AG04450 (cell line): ENCODE results near the gene CR1L. TPM values are rescaled to one million over a fixed set of nuclear protein-coding genes. Genes with fewer than 3 reads are reported as not detected.
A peak's percentile ranks its signal among the peaks of the same experiment; 100 is the strongest.

Experiments
- CTCF ChIA-PET: fragments of 300-600, 350-600 bp; formaldehyde crosslinking; extraction: SDS; loops from one replicate; lab custom pipeline; 2022; ENCODE audit warnings: antibody characterized with exemption, inconsistent platforms; lab: Charles Lee
- POLR2A ChIA-PET: fragments of 350-600 bp; formaldehyde crosslinking; extraction: SDS; loops from one replicate; lab custom pipeline; 2021; ENCODE audit warnings: antibody characterized with exemption, inconsistent platforms; lab: Yijun Ruan, JAX
- DNase-seq: peaks from one replicate; pipeline ENCODE4 v3.0.0-alpha.2; 2011; ENCODE audit warnings: low read depth, low spot score
- H3K27ac ChIP-seq: one replicate; pipeline ENCODE4 v1.5.1; 2012; ENCODE audit warnings: low read depth, low read length, control low read depth
- H3K27me3 ChIP-seq: one replicate; pipeline ENCODE4 v1.6.0; 2012; ENCODE audit warnings: low read length; ENCODE audit not compliant: control insufficient read depth, insufficient read depth
- H3K4me3 ChIP-seq: 2 replicates; pipeline ENCODE4 v1.5.1; 2011; ENCODE audit warnings: mild to moderate bottlenecking, low read depth, low read length, control low read depth
- H3K9me3 ChIP-seq: 2 replicates; pipeline ENCODE4 v1.5.1; 2012; ENCODE audit warnings: low read length; ENCODE audit not compliant: control insufficient read depth, insufficient read depth
- CTCF ChIP-seq: IDR thresholded peaks from 2 replicates; pipeline ENCODE4 v1.5.1; 2011; ENCODE audit warnings: low read depth, low read length, control low read depth, inconsistent platforms
- polyA minus RNA-seq: library from RNA; depleted of rRNA, polyadenylated mRNA; stranded (reverse); fragments of >200 nt; gene quantifications from 2 replicates; pipeline ENCODE4 v1.2.3, GENCODE V29; 2011; rRNA and poly(A)+ RNA removed
- polyA plus RNA-seq: library from polyadenylated mRNA; depleted of rRNA; stranded (reverse); fragments of >200 nt; gene quantifications from 2 replicates; pipeline ENCODE4 v1.2.3, GENCODE V29; 2011; rRNA removed

Gene CR1L
- not detected in 2 replicates for polyA plus RNA-seq
- polyA minus RNA-seq: not detected in 2 replicates

GRCh38 chr1:207644852-207645634 is at the start of gene CR1L:
CR1L (plus strand) TSS chr1:207645133; CDS start chr1:207645234, 101 bp downstream.
- H3K4me3 ChIP-seq: peak within 1 kb of the TSS; percentile 65
- no peak within 1 kb of the TSS for H3K27ac ChIP-seq
- TF ChIP-seq CTCF: no peak
- DNase-seq: no peak
- CTCF ChIA-PET: interaction anchor here (0.6 kb wide), 1 partner anchor 9 kb away, joined by 3 read pairs; no protein-coding TSS in a partner anchor
- POLR2A ChIA-PET: no interaction called here
- peaks cover 7% of the 10 kb centered on the region; the same call in 1 of the 2 replicates for H3K9me3 ChIP-seq
- peaks cover 10% of the 10 kb centered on the region for H3K27me3 ChIP-seq

GRCh38 chr1:207603777-207604176 is 41.2 kb upstream of the CR1L start:
- no peak for TF ChIP-seq CTCF
- Histone ChIP-seq H3K9me3 (no peaks in the 10 kb centered on the region), H3K4me3 (no peak overlapping the region), H3K27me3 (no peaks in the 10 kb centered on the region), H3K27ac (no peak overlapping the region)
- ChIA-PET POLR2A (no interaction called here), CTCF (interaction anchor here (0.6 to 1.8 kb wide), 3 partner anchors 17 to 193 kb away, joined by 3 to 9 read pairs (median 6); no protein-coding TSS in a partner anchor)
- DNase-seq: no peak

- DNase-seq: no peak
- Histone ChIP-seq H3K9me3 (no peaks in the 10 kb centered on the region), H3K27me3 (no peaks in the 10 kb centered on the region), H3K27ac (no peak overlapping the region), H3K4me3 (no peak overlapping the region)
- CTCF ChIA-PET: interaction anchor here (2.9 kb wide), 1 partner anchor 15 kb away, joined by 10 read pairs; no protein-coding TSS in a partner anchor
- TF ChIP-seq CTCF: no peak
- POLR2A ChIA-PET: no interaction called here
These were observed 39.2 kb upstream of the CR1L start for GRCh38 chr1:207605444-207606361.

GRCh38 chr1:207606362-207606755 is 38.6 kb upstream of the CR1L start:
- ChIA-PET POLR2A (no interaction called here), CTCF (interaction anchor here (2.9 kb wide), 1 partner anchor 14 kb away, joined by 10 read pairs; no protein-coding TSS in a partner anchor)
- DNase-seq: no peak
- Histone ChIP-seq H3K4me3 (no peak overlapping the region), H3K27ac (no peak overlapping the region), H3K9me3 (no peaks in the 10 kb centered on the region), H3K27me3 (no peaks in the 10 kb centered on the region)
- TF ChIP-seq CTCF: no peak
